ENCODE data around the gene GPR37L1. TPM values are rescaled to one million over a fixed set of nuclear protein-coding genes. Genes with fewer than 3 reads are reported as not detected.

Gene GPR37L1
- total and polyA plus RNA-seq, 2 of the 8 experiments (the other 6 are each of a cell fraction or from before 2014, with no cell fraction given), result 0.13 to 0.23 TPM

GRCh38 chr1:202085682-202086373, 36.9 kb upstream of the GPR37L1 start (continued):
- TF ChIP-seq ZNF274 (IDR thresholded peaks at IDR 0.05; ENCODE audit: borderline replicate concordance, extremely low read depth, low read length) (no peak), MAX (IDR thresholded peaks at IDR 0.05) (peak; percentile 55)
